Neural crest cell (in vitro differentiated cells): ENCODE measurements around the gene CYP20A1. TPM values are rescaled to one million over a fixed set of nuclear protein-coding genes. Genes with fewer than 3 reads are reported as not detected.

Source experiments
- DNase-seq: peaks from one replicate; pipeline ENCODE4 v3.0.0; 2021; ENCODE audit warnings: low read depth, mixed read lengths, low spot score
- H3K27ac Mint-ChIP-seq: one replicate; pipeline ENCODE4 v1.8.0; 2021; ENCODE audit warnings: mild to moderate bottlenecking, mixed read lengths; ENCODE audit not compliant: unreplicated experiment
- H3K27me3 Mint-ChIP-seq: 2 replicates; pipeline ENCODE4 v1.8.0; 2021; ENCODE audit warnings: low read depth, mild to moderate bottlenecking, mixed read lengths
- H3K36me3 Mint-ChIP-seq: 2 replicates; pipeline ENCODE4 v1.8.0; 2021; ENCODE audit warnings: low read depth, mild to moderate bottlenecking, mixed read lengths
- H3K4me1 Mint-ChIP-seq: 2 replicates; pipeline ENCODE4 v1.8.0; 2021; ENCODE audit warnings: mixed read lengths
- H3K4me3 Mint-ChIP-seq: one replicate; pipeline ENCODE4 v1.8.0; 2021; ENCODE audit warnings: mild to moderate bottlenecking, mixed read lengths
- H3K9me3 Mint-ChIP-seq: 2 replicates; pipeline ENCODE4 v1.8.0; 2021; ENCODE audit warnings: mixed read lengths
- CTCF ChIP-seq: fragments of 200-600 bp; sonication (generic); conservative IDR thresholded peaks from 2 replicates; pipeline ENCODE4 v1.5.0; 2021; ENCODE audit warnings: antibody characterized with exemption, mild to moderate bottlenecking
- total RNA-seq: library from RNA; stranded (reverse); gene quantifications from 2 replicates; pipeline ENCODE4 v1.2.1, GENCODE V29; 2021

The CYP20A1 gene
- total RNA-seq, 1 donor from 2014 or later, result 22.1 TPM

GRCh38 chr2:203346612-203347011, 107.8 kb downstream of the CYP20A1 start:
- no peak overlapping the region for H3K27ac Mint-ChIP-seq
- H3K9me3 Mint-ChIP-seq, result no peaks in the 10 kb centered on the region
- peaks cover 17% of the 10 kb centered on the region for H3K36me3 Mint-ChIP-seq
- no peak overlapping the region for H3K4me3 Mint-ChIP-seq
- TF ChIP-seq CTCF, result no peak
- peaks cover 17% of the 10 kb centered on the region for H3K4me1 Mint-ChIP-seq
- DNase-seq, result no peak
- H3K27me3 Mint-ChIP-seq, result no peaks in the 10 kb centered on the region

GRCh38 chr2:203347375-203347774, 108.6 kb downstream of the CYP20A1 start:
- no peak for DNase-seq
- Mint-ChIP-seq H3K4me1 (peaks cover 13% of the 10 kb centered on the region), H3K4me3 (no peak overlapping the region), H3K9me3 (no peaks in the 10 kb centered on the region), H3K36me3 (peaks cover 17% of the 10 kb centered on the region), H3K27me3 (no peaks in the 10 kb centered on the region), H3K27ac (no peak overlapping the region)
- no peak for TF ChIP-seq CTCF

GRCh38 chr2:203352604-203353255, 113.9 kb downstream of the CYP20A1 start:
- no peak for DNase-seq
- H3K36me3 Mint-ChIP-seq, result peaks cover 3% of the 10 kb centered on the region
- H3K27me3 Mint-ChIP-seq, result no peaks in the 10 kb centered on the region
- no peak overlapping the region for H3K4me3 Mint-ChIP-seq
- no peaks in the 10 kb centered on the region for H3K9me3 Mint-ChIP-seq
- H3K27ac Mint-ChIP-seq, result no peak overlapping the region
- H3K4me1 Mint-ChIP-seq, result peaks cover 8% of the 10 kb centered on the region
- no peak for TF ChIP-seq CTCF

GRCh38 chr2:203354966-203355365, 116.1 kb downstream of the CYP20A1 start:
- Mint-ChIP-seq H3K27me3 (no peaks in the 10 kb centered on the region), H3K4me3 (no peak overlapping the region), H3K4me1 (peaks cover 8% of the 10 kb centered on the region), H3K36me3 (peaks cover 12% of the 10 kb centered on the region), H3K9me3 (peaks cover 3% of the 10 kb centered on the region), H3K27ac (no peak overlapping the region)
- no peak for TF ChIP-seq CTCF
- DNase-seq, result no peak

Other genes starting within 250 kb of the CYP20A1 start
- gene NBEAL1, start 224.1 kb upstream of the CYP20A1 start, total RNA-seq, result 12.3 and 12.6 TPM in 2 replicates
- 147 and 162 TPM in 2 replicates for gene ABI2, start 89.4 kb downstream of the CYP20A1 start, total RNA-seq